Testis (tissue), 2 donors: ENCODE measurements around the gene SMOC1.

Source experiments
- CTCF ChIP-seq, 3 experiments: fragments of 450-650 bp in 2 of 3; fragments of 200-600 bp in 1 of 3; sonication (generic) in 1 of 3; IDR thresholded peaks; one replicate each; pipeline ENCODE4 v1.5.1; 2016 to 2019; ENCODE audit warnings: antibody characterized with exemption in 3 of 3, mild to moderate bottlenecking in 2 of 3, moderate library complexity in 1 of 3
- POLR2A ChIP-seq: fragments of 450-650 bp; IDR thresholded peaks from one replicate; pipeline ENCODE4 v1.6.1; 2017; ENCODE audit warnings: antibody characterized with exemption, mild to moderate bottlenecking, moderate library complexity

GRCh38 chr14:70034257-70034656, 155.0 kb downstream of the SMOC1 start:
- TF ChIP-seq CTCF (IDR thresholded peaks at IDR 0.05) (no peak), POLR2A (no peak)
